Stimulated activated CD4-positive, alpha-beta T cell treated with anti-CD3 and anti-CD28 coated beads, TNF-alpha, amount 100 ng/mL, for 4 hours (primary cell): Measurements from ENCODE around the gene RAPGEF4.
A peak's percentile ranks its signal among the peaks of the same experiment; 100 is the strongest.

ENCODE experiments used
- DNase-seq, 3 experiments: peaks; one replicate each; pipeline ENCODE4 v3.0.0-alpha.2; 2020; ENCODE audit warnings: low read depth in 3 of 3

Gene RAPGEF4

DNA sequence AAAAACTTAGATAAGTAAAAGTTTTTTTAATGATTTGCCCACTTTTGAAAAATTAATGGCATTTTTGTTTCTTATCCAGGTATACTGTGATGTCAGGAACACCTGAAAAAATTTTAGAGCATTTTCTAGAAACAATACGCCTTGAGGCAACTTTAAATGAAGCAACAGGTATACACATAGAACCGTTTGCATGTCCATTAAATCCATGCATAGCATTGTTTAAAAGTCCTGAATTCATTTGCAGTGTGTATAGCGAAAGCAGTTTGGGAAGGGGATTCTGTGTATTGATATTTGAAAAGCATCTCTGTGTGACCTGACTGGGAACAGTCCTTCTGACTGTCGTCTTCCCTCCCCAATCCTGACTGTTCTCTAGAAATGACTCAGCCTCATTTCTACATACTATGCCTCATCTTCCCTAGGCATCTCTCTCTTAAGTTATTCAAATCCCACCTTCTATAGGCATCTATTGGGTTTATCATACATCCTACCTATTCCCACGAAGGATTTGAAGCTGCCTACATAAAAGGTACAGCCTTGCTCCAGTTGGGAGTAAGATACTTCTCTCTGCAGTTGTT is 260.8 kb downstream of the RAPGEF4 start:
- DNase-seq, result no peak

DNA sequence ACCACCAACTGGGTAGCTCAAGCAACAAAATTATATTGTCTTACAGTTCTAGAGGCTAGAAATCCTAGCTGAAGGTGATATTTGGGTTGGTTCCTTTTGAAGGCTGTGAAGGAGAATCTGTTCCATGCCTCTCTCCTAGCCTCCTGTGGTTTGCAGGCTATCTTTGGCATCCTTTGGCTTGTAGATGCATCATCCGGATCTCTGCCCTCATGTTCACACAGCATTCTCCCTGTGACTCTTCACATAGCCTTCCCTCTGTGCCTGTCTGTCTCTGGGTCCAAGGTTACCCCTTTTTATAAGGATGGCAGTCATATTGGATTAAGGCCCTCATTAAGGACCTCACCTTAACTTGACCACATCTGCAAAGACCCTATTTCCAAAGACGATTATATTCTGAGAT is 261.4 kb downstream of the RAPGEF4 start:
- DNase-seq, result no peak

DNA sequence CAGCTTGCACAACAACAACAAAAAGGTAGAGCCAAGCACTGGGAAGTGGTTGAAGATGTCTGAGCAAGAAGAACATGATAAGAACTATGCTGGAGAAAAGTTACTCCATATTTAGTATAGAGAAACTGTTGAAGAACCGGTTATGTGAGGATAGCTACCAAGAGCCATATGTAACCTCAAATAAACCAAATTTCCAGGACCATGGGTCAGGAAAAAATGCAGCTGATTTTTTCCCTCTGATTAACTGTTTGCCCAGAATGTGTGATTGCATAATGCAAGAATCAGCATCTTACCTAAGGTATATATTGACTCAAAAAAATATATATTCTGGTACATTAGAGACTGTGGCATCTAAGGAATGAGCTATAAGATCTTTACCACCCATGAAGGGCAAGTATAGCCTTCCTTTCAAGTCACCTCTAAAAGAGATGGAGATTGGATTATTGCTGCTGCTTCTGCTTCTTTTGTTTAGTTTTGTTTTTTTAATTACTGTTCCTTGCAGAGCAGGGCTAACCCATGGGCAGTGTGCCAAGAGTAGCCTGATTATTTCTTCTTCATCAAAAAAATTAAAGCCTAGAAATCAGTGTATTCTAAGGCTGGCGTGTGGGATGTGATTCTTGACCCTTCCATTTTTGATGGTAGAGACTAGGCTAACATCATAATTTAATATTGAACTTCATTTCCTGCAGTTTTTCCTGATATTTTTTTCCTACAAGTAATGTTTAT is 263.1 kb downstream of the RAPGEF4 start:
- DNase-seq, result no peak

DNA sequence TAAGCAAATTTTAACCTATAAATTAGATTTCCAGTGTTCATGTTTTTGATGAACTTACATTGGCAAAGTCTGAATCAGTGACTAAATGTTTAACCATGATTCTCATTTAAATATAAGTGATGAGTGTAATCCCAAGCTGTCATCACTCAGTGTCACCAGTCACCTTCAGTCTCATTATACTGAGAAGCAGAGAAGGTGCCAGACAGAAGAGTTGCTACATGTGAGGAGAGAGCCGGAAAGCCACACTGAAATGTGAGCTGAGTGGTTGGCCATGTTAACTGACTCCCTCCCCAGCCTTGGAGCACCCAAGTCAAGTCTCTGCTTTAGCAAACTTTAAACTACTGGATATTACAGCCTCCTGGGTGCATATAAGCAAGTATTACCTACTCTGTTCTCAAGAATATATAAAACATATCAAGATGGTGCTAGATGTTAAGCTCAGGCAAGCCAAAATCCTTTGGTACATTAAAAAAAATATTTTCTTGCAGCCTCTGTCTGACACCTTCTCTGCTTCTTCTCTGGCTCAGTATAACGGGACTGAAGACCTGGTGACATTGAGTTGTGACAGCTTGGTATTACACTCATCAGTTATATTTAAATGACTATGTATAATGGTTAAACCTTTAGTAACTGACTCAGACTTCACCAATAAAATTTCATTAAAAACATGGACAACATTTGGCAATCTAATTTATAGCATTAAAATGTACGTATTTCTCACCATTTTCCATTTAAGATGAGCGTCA is 264.2 kb downstream of the RAPGEF4 start:
- no peak for DNase-seq

DNA sequence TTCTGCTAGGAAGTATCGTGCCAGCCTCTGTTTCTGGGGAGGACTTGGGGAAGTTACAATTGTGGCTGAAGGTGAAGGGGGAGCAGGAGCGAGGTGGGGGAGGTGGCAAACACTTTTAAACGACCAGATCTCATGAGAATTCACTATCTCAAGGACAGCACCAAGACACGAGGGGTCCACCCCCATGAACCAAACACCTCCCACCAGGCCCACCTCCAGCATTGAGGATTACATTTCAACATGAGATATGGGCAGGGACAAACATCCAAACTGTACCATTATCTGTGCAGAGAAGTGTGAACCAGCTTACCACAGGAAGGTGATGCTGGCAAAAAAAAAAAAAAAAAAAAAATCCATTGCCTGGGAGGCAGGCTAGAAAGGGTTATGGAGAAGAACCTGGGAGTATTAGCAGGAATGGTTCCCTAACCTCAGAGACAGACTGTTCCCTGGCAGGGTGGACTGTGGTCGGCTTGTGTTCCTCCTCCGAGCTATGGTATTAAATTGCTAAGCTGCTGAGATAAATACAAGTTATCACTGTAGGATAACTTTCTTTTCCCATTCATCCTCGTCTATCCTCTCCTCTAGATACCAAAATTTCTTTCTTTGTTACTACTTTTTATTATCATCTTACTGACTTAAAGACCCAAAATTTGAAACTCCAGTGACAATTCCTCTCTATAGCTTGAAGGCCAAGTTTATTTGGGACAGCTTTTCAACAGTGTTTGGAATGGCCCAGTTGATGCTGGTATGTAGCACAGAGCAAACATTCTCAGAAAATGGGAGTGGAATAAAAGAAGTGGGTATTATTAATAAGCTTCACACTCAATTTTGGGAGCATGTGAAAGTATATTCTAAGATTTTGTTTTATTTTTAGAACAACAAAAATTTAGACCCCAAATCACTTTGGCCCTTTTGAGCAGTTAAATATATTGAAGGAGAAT is 266.3 kb downstream of the RAPGEF4 start:
- no peak for DNase-seq

DNA sequence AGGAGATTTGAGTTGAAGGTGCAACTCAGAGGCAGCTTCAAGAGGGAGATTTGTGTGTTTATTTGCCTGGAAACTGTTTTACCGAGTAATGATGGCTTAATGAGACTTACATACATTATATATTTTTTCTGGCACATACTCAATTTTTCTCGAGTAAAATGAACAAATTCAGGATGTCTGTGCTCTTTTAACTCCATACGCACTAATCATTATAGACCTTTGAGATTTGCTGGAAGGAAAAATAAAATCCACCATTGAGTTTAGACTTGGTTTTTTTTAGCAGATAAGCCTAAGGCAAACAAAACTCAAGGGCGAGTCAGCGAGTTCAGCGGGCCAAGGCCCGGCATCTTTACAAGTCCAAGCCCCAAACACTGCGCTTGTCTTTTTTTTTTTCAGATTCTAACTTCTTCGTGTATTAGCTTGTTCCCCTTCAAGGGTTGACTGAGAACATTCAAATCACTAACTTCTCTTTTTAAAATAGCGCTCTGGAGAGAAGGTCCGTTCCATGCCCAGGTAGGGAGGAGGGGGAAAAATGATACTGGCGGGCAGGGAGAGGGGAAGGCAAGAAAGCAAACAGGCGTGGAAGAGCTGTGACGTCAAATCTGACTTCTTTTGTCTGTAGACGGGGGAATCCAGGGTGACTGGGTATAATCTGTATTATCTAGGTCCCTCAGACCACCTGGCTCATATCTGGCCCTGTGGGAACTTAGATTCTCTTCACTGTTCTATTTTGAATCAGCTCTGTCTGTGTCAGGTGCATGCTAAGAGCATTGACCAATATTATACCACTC is 267.3 kb downstream of the RAPGEF4 start:
- no peak for DNase-seq

DNA sequence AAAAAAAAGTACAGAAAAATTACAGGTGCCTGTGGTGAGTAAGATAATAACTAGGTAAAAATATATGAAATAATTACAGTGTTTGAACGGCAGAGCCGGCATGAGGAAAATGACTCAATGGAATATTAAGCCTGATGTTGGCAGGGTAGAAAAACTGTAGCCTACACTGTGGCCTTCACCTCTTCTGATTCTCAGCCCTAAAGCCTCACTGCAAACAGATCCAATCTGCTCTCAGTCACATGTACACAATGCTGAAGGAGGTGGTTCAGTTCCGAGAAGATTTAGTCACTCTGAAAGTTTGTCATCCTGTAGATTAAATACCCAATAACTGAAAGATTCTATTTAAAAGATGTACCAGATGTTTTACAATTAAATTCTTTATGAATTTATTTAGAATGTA is 273.1 kb downstream of the RAPGEF4 start:
- no peak for DNase-seq

DNA sequence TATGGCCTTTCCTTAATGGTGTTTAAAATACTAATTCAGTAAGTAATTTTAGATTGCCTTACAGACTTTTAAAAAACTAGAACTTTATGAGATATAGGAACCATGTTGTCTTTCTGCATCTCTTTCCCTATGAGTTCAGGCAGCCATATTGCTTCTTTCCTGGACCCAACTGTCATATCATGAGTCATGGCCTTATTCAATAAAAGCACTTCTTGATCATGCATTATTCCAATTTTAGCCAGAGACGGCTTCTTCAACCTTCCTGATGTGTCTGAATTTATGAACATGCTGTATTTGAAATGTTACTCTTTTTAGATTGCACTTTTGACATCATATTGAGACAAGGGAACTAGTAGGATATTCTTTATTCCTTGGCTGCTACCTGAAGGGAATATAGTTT is 274.6 kb downstream of the RAPGEF4 start:
- no peak for DNase-seq

DNA sequence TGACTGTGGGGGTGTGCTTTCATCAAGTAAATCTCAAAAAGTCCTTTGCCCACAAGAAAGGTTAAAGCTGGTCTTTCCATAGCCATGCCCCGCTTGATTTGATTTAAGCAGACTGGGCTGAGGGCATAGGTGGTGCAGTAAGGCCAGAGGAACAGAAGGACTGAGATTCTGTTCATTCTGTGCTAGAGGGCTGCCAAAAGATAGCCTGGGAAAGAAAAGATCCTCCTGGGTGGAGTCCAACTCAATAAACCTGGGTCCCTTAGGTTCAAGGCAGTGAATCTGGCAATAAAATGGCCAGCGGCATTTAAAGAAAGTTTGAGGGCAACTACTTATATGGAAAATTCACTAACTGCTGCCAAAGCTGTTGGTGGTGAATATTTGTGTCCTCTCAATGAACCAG is 280.8 kb downstream of the RAPGEF4 start:
- no peak for DNase-seq

DNA sequence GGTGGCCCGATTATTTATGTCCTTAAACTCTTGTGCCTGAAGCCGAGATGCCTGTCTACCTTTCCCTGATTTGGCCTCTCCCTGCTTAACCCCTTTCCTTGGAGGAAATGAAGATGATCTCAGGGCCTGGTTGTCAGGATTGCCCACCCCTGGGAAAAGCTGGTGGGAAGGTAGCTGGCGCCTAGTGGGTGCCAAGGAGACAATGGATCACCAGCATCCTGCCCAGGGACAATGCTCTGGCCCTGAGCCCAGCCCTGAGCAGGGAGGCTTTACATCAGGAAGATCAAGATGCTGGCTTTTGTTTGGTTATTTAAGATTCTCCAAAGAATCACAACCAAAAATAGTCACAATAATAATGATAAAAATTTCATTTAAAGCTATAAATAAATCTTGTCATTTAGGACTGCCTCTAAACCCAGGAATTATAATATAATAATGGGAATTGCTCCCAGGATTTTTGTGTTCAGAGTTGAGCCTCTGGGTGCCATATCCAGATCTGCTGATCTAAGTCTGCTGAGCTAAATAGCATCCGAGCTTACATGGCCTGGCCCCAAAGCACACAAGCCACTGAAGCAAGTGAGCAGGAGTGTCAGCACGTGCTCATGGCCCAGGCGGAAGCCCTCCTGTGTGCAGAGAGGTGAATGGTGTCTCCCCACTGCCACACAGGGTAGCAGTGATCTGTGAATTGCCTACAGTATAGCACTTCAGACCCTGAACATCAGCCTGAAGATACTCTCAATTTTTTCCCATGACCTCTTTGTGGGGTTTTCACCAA is 282.2 kb downstream of the RAPGEF4 start:
- no peak for DNase-seq

DNA sequence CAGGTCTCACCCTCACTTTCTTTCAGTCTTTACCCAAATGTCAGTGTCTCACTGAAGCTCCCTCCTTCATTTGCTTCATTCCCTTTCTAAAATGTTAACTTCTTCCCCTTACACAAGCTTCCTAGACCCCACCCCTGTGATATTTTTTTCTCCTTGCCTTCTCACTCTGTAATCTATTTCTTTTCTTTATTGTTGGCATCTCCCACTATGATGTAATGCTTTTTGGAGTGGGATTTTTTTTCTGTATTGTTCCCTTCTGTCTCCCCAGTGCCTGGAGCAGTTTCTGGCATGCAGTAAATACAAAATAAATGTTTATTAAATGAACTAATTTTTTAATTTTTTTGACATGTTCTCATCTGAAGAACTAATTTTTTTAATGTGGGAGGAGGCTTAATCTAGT is 284.1 kb downstream of the RAPGEF4 start:
- no peak for DNase-seq

DNA sequence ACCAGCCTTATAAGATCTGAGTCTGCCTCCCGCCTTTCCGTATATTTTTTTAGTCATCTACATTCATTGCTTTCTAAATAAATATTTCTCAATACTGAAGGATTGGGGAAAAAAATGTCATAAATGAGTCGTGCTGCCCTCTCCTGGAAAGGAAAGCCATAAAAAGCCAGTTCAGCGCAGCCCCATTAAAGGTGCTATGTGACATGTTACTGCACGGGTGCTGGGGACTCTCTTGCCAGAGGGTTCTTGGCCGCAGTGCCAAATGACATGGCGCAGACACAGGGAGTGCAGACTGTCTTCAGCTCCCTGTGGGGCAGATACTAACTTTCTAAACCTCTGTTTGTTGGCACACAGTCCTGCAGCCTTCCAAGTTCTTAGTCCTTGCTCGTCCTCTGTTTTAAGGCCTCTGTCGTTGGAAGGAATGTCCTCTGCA is 286.3 kb downstream of the RAPGEF4 start:
- DNase-seq, result no peak

DNA sequence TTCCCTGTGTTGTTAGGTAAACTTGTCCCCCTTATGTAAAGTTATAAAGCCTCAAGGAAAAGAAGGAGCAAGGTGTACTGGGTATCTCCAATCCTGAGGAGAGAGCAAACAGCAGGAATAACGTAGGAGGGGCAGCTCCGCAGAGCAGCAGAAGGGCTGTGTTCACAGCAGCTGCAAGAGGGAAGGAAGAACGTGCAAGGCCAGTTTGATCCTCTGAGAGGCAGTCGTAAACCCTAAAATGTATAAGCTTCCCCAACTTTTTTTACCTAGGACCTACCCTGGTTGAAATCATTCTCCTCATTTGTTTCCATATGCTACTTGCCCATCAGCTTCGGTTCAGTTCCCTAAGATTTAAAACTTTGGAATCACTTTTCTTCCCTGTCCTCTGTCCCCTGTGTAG is 288.1 kb downstream of the RAPGEF4 start:
- DNase-seq, result no peak

DNA sequence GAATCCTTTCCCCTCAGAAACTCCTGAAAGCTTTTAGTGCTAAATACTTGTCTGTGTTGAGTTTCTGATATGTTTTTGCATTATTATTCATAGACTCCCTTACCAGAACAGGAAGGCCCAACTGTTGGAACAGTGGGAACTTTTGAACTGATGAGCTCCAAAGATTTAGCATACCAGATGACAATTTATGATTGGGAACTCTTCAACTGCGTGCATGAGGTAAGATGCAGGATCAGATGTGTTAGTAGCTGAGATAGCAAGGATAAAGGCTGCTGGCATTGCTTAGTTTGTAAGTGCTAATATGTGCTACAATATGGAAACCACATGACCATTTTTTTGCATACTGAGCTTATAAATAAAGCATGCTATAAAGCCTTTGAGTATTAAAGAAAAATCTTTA is 290.8 kb downstream of the RAPGEF4 start:
- no peak for DNase-seq

DNA sequence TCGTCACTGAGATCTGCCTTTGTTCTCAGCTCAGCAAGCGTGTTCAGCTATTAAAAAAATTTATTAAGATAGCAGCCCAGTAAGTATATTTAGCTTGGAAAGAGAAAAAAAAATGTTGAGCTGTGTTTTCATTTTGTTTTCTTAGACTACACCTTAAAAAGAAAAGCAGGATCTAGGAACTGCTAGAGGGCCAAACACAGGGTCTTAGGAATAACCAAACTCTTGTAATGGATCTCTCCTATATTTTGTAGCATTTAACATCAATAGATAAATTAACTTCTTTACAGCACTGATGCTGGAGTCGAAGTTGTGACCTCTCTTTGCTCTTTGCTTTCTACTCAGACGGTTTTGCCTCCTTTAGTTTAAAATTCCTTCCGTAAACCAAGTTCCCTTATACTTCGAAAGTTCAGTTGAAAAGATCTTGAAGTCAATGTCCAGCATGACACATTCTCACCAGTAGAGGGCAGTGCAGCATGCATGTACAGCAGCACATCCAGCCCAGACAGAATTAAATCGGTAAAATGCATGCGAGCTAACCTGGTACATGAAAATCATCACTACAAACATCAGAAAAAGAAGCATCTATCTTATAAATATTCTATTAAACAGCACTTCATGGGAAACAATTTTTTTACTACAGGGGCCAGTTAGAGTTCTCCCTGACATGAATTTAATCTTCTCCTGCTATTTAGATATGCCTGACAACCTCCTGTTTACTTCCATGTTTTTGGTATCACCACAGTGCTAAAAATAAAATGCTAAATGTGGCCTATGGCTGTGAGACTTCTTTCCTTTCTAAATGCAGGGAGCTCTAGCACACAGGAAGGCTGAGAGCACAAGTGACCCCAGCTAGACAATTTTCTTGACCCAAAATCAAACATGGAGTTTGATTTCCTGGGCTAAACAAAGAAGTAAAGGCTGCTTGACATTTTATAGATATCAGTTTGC is 291.8 kb downstream of the RAPGEF4 start:
- DNase-seq, result peak; percentile 22 to 64 (median 36)

DNA sequence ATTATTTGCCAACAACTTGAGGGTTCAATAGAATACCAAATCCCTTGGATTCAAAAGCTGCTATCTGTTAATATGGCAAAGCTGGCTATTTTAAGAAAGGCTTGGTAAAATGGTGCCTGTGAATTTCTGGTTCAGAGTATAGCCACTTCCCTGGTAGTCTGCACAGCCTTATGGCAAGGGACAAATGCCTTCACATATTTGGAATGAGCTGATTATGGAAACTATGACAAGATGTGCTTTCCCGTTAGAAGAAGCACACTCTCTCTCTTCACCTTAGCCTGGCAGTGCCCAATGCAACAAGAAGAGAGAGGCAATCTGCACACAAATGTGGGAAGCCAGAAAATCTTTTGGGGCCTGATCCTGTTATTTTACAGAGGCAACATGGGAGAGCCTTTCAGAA is 292.5 kb downstream of the RAPGEF4 start:
- no peak for DNase-seq

DNA sequence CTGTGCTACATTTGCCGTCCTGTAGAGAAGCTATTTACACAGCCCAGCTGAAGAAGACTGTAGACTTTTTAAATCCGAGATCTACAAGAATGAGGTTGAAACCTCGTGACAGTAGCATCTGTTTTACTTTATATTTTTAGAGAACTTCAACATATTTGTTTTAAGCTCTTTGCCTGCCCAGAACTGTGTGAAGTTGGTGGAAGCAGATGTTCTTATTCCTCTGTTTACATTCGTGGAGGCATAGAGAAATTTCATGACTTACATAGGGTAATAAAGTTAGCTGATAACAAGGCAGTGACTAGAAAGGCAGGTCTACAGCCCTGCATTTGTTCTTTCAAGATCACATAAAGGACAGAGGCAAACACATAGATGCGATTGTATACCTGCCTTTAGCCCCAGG is 293.0 kb downstream of the RAPGEF4 start:
- DNase-seq, result no peak

DNA sequence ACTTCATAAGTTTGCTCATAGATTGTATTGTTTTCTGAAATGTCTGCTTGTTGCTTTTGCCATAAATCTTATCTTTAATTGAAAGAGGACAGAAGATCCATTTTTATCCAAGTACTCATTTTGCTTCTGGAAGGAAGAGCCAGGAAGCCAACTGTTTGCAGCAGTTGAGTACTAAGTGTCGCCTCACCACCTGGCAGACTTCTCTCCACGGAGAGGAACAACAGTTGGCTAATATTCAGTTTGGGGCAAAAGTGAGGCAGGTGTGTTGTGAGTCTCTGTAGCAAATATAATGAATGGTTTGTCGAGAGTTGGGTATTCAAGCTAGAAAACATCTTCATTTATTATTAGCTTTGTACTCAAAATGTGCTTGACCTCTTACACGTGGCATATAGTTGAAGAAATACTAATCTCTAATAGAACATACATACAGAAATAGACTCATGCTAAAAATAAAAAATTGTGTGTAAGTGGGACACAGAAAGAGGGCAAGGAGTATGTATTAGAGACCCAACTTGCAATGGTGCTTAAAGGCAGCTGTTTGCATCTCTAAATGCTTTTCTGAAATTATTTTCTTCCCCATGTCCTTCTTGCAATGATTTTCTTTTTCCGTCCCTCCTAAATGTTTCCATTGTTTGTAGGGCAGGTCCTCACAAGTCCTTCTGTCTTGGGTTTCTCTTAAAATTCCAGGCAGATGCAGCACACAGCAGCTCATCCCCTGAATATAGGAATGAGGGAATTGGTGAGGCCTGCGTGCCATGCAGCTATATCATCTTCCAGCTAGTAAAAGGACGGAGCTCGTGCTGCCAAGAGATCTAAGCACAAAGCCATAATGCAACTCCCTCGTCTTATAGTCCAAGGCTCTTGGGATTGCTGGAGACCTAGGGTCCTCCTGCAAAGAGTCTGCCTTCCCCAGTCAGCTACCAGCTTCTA is 295.2 kb downstream of the RAPGEF4 start:
- DNase-seq, result no peak
